ENCODE data around the gene TAS2R20. TPM values are rescaled to one million over a fixed set of nuclear protein-coding genes. Genes with fewer than 3 reads are reported as not detected.

Gene TAS2R20
- polyA plus RNA-seq, 1 donor (not counting 4 experiments of a cell fraction or from before 2014, with no cell fraction given), result 0.43 TPM

GRCh38 chr12:10960211-10960610, 37.9 kb downstream of the TAS2R20 start:
- no peaks in the 10 kb centered on the region for H4K20me1 ChIP-seq (ENCODE audit: control insufficient read depth, extremely low read depth, insufficient read depth, low read length)
- peaks cover 0 to 1% of the 10 kb centered on the region in 2 experiments for H3K36me3 ChIP-seq (ENCODE audit: control insufficient read depth in 2 of 2, extremely low read depth in 1 of 2, insufficient read depth in 2 of 2, low read length in 2 of 2)
- no peak overlapping the region for H3K27ac ChIP-seq (ENCODE audit: control insufficient read depth, insufficient read depth, low read length)
- no peak overlapping the region for H3K4me3 ChIP-seq (ENCODE audit: control insufficient read depth in 2 of 3, extremely low read depth in 1 of 3, insufficient read depth in 2 of 3, low read depth in 1 of 3, low read length in 3 of 3)
- H3K9ac ChIP-seq (ENCODE audit: control insufficient read depth, extremely low read depth, insufficient read depth, low read length), result no peak overlapping the region
- no peak for FAIRE-seq
- DNase-seq (ENCODE audit: low read depth, low spot score), result no peak
- TF ChIP-seq CTCF (optimal IDR thresholded peaks at IDR 0.05 in 1 of 3, IDR thresholded peaks at IDR 0.05 in 1 of 3, conservative IDR thresholded peaks at IDR 0.05 in 1 of 3; ENCODE audit: extremely low read depth in 1 of 3, insufficient read depth in 2 of 3, low read length in 3 of 3), result no peak
- no peak for TF ChIP-seq EZH2 (IDR thresholded peaks at IDR 0.05; ENCODE audit: low read length)
- H3K4me2 ChIP-seq (ENCODE audit: control insufficient read depth, extremely low read depth, insufficient read depth, low read depth, low read length), result no peak overlapping the region
- no peaks in the 10 kb centered on the region for H3K4me1 ChIP-seq (ENCODE audit: control insufficient read depth, extremely low read depth, insufficient read depth, low read length)
- H3K27me3 ChIP-seq (ENCODE audit: control insufficient read depth, extremely low read depth, insufficient read depth, low read length), result no peaks in the 10 kb centered on the region
- H3K9me1 ChIP-seq (ENCODE audit: control insufficient read depth, extremely low read depth, insufficient read depth, low read length), result no peaks in the 10 kb centered on the region
- no peaks in the 10 kb centered on the region for H3K79me2 ChIP-seq (ENCODE audit: control insufficient read depth, insufficient read depth, low read length)
- dilution Hi-C loops (cut with MboI; ENCODE audit: extremely low pct_ligation_motif_present, low sequenced_read_pairs), result no loop called here
- no peak overlapping the region for H2AFZ ChIP-seq (ENCODE audit: control insufficient read depth, low read length)
- H3K9me3 ChIP-seq (ENCODE audit: control insufficient read depth, low read depth, low read length), result no peaks in the 10 kb centered on the region

- peaks cover 0 to 1% of the 10 kb centered on the region in 2 experiments for H3K36me3 ChIP-seq (ENCODE audit: control insufficient read depth in 2 of 2, extremely low read depth in 1 of 2, insufficient read depth in 2 of 2, low read length in 2 of 2)
- H3K79me2 ChIP-seq (ENCODE audit: control insufficient read depth, insufficient read depth, low read length), result no peaks in the 10 kb centered on the region
- no peak for FAIRE-seq
- H3K27me3 ChIP-seq (ENCODE audit: control insufficient read depth, extremely low read depth, insufficient read depth, low read length), result no peaks in the 10 kb centered on the region
- H3K9me3 ChIP-seq (ENCODE audit: control insufficient read depth, low read depth, low read length), result no peaks in the 10 kb centered on the region
- no peaks in the 10 kb centered on the region for H3K4me1 ChIP-seq (ENCODE audit: control insufficient read depth, extremely low read depth, insufficient read depth, low read length)
- DNase-seq (ENCODE audit: low read depth, low spot score), result no peak
- dilution Hi-C loops (cut with MboI; ENCODE audit: extremely low pct_ligation_motif_present, low sequenced_read_pairs), result no loop called here
- H2AFZ ChIP-seq (ENCODE audit: control insufficient read depth, low read length), result no peak overlapping the region
- TF ChIP-seq CTCF (optimal IDR thresholded peaks at IDR 0.05 in 1 of 3, IDR thresholded peaks at IDR 0.05 in 1 of 3, conservative IDR thresholded peaks at IDR 0.05 in 1 of 3; ENCODE audit: extremely low read depth in 1 of 3, insufficient read depth in 2 of 3, low read length in 3 of 3) (peak in 1 of 3 experiments; percentile 8), EZH2 (IDR thresholded peaks at IDR 0.05; ENCODE audit: low read length) (no peak)
- no peak overlapping the region for H3K4me2 ChIP-seq (ENCODE audit: control insufficient read depth, extremely low read depth, insufficient read depth, low read depth, low read length)
- H3K9me1 ChIP-seq (ENCODE audit: control insufficient read depth, extremely low read depth, insufficient read depth, low read length), result no peaks in the 10 kb centered on the region
- H3K4me3 ChIP-seq (ENCODE audit: control insufficient read depth in 2 of 3, extremely low read depth in 1 of 3, insufficient read depth in 2 of 3, low read depth in 1 of 3, low read length in 3 of 3), result no peak overlapping the region
- H3K9ac ChIP-seq (ENCODE audit: control insufficient read depth, extremely low read depth, insufficient read depth, low read length), result no peak overlapping the region
- H3K27ac ChIP-seq (ENCODE audit: control insufficient read depth, insufficient read depth, low read length), result no peak overlapping the region
- no peaks in the 10 kb centered on the region for H4K20me1 ChIP-seq (ENCODE audit: control insufficient read depth, extremely low read depth, insufficient read depth, low read length)
Observed at GRCh38 chr12:10959804-10960203, 38.3 kb downstream of the TAS2R20 start.

Measured in keratinocyte (primary cell).